K562 (cell line): ENCODE data around the gene AAMP. TPM values are rescaled to one million over a fixed set of nuclear protein-coding genes. Genes with fewer than 3 reads are reported as not detected.

Experiments
- BRF1 ChIP-seq: IDR thresholded peaks from 3 replicates; pipeline ENCODE4 v1.6.1; 2011; ENCODE audit warnings: borderline replicate concordance, mild to moderate bottlenecking; ENCODE audit not compliant: insufficient read length; ENCODE audit errors: extremely low read depth
- DMBX1 ChIP-seq: fragments of 250-450 bp; sonication (Bioruptor Pico); IDR thresholded peaks from 2 replicates; pipeline ENCODE4 v1.8.0; 2022; ENCODE audit warnings: inconsistent platforms, mild to moderate bottlenecking, moderate library complexity, borderline replicate concordance
- FOXK2 ChIP-seq, 2 experiments: fragments of 450-650 bp; IDR thresholded peaks in 1 of 2; conservative IDR thresholded peaks in 1 of 2; 2 replicates each; pipeline ENCODE4 v1.6.1; 2016; ENCODE audit warnings: low read depth in 2 of 2, mild to moderate bottlenecking in 1 of 2
- HCFC1 ChIP-seq: IDR thresholded peaks from 2 replicates; pipeline ENCODE4 v1.6.1; 2012; ENCODE audit warnings: low read depth, low read length, improper control_type of control experiment
- RAD51 ChIP-seq: fragments of 450-650 bp; IDR thresholded peaks from 2 replicates; pipeline ENCODE4 v1.7.1; 2016; ENCODE audit warnings: low read depth, mild to moderate bottlenecking, borderline replicate concordance
- REST ChIP-seq, 2 experiments: fragments of 450-650 bp; formaldehyde crosslinking in 1 of 2; IDR thresholded peaks; 2 replicates each; pipeline versions ENCODE4 v1.4.0 to v1.6.1; 2014 to 2020; ENCODE audit warnings: mild to moderate bottlenecking in 2 of 2, borderline replicate concordance in 1 of 2, low read depth in 1 of 2
- SRF ChIP-seq, 2 experiments: fragments of 250-450, 450-650 bp in 1 of 2; sonication (Bioruptor Pico) in 1 of 2; sonication (generic) in 1 of 2; formaldehyde crosslinking; IDR thresholded peaks; 2 replicates each; pipeline versions ENCODE4 v1.5.0 to v1.5.1; 2020 to 2022; ENCODE audit warnings: mild to moderate bottlenecking in 1 of 2, missing genetic modification reagents in 1 of 2
- TCF3 ChIP-seq: sonication (generic); formaldehyde crosslinking; IDR thresholded peaks from 2 replicates; pipeline ENCODE4 v1.4.0; 2020; ENCODE audit warnings: mild to moderate bottlenecking, missing genetic modification reagents
- U2AF1 ChIP-seq: fragments of 200-400 bp; formaldehyde crosslinking; optimal IDR thresholded peaks from 2 replicates; pipeline ENCODE3; 2017; ENCODE audit warnings: mild to moderate bottlenecking, low read depth, low read length, moderate library complexity
- XRCC5 ChIP-seq: fragments of 200-400 bp; formaldehyde crosslinking; IDR thresholded peaks from 2 replicates; pipeline ENCODE4 v1.6.1; 2017; ENCODE audit warnings: low read depth, mild to moderate bottlenecking, low read length
- YBX1 ChIP-seq: fragments of 450-650 bp; IDR thresholded peaks from 2 replicates; pipeline ENCODE4 v1.7.1; 2016; ENCODE audit warnings: mild to moderate bottlenecking
- ZNF143 ChIP-seq: sonication (generic); formaldehyde crosslinking; IDR thresholded peaks from 2 replicates; pipeline ENCODE4 v1.9.0; 2022; ENCODE audit warnings: mild to moderate bottlenecking, missing genetic modification reagents
- ZNF175 ChIP-seq: fragments of 200-800 bp; sonication (Bioruptor generic); IDR thresholded peaks from 2 replicates; pipeline ENCODE4 v1.6.1; 2016; ENCODE audit warnings: low read depth, mild to moderate bottlenecking, missing genetic modification characterization, missing compliant biosample characterization
- ZNF280A ChIP-seq: fragments of 450-650 bp; IDR thresholded peaks from 2 replicates; pipeline ENCODE4 v1.6.1; 2018; ENCODE audit warnings: mild to moderate bottlenecking, low read depth; ENCODE audit not compliant: partially characterized antibody
- ZNF561 ChIP-seq: fragments of 450-650 bp; formaldehyde crosslinking; conservative IDR thresholded peaks from 2 replicates; pipeline ENCODE4 v1.4.0; 2020; ENCODE audit warnings: mild to moderate bottlenecking, moderate library complexity
- ZSCAN32 ChIP-seq: fragments of 450-650 bp; formaldehyde crosslinking; IDR thresholded peaks from 2 replicates; pipeline ENCODE4 v1.4.0; 2020; ENCODE audit warnings: mild to moderate bottlenecking, moderate library complexity
- polyA plus RNA-seq, 8 experiments: library from polyadenylated mRNA; depleted of rRNA in 4 of 8; stranded (reverse) in 5 of 8; unstranded in 3 of 8; fragments of >200 nt; fragmentation: Nextera tagmentation in 2 of 8; fragmentation: Illumina TruSeq in 1 of 8; extraction: Ambion mirVana in 2 of 8; extraction: Trizol in 1 of 8; gene quantifications; 2 replicates each; pipeline versions ENCODE4 v1.2.1 to v1.2.3, GENCODE V29; 2011 to 2014; ENCODE audit warnings: inconsistent platforms in 1 of 8, missing spikeins in 1 of 8
- total RNA-seq, 7 experiments: library from RNA; depleted of rRNA in 6 of 7; stranded (reverse); fragments of >200 nt in 6 of 7; fragmentation: Illumina TruSeq in 2 of 7; extraction: Trizol in 2 of 7; gene quantifications; 2 replicates each; pipeline versions ENCODE4 v1.2.1 to v1.2.3, GENCODE V29; 2011 to 2021; ENCODE audit warnings: low replicate concordance in 1 of 7

Gene AAMP
- total and polyA plus RNA-seq, 9 of the 15 experiments (the other 6 are each of a cell fraction or from before 2014, with no cell fraction given), result 5.7 to 197 (median 94.1) TPM

GRCh38 chr2:218269900-218270720 is at the start of gene AAMP, which contains the start of gene PNKD (continued):
- TF ChIP-seq REST (IDR thresholded peaks at IDR 0.05; ENCODE audit: borderline replicate concordance) (no peak), REST (CRISPR knock-in tag; IDR thresholded peaks at IDR 0.05; ENCODE audit: low read depth) (no peak), ZNF561 (CRISPR knock-in tag) (no peak), U2AF1 (no peak), ZNF143 (CRISPR knock-in tag) (peak; percentile 97), ZNF175 (CRISPR knock-in tag) (peak; percentile 87; the same call in 1 of the 2 replicates), ZSCAN32 (CRISPR knock-in tag) (no peak), BRF1 (no peak), ZNF280A (no peak), RAD51 (peak; percentile 25; the same call in 1 of the 2 replicates), YBX1 (no peak), SRF (CRISPR knock-in tag; IDR thresholded peaks at IDR 0.05) (peak in 1 of 2 experiments; percentile 51; a peak in 1 of 4 replicates), HCFC1 (peak; percentile 98), XRCC5 (no peak; the same call in 1 of the 2 replicates), TCF3 (CRISPR knock-in tag) (no peak), DMBX1 (peak; percentile 71; the same call in 1 of the 2 replicates), FOXK2 (conservative IDR thresholded peaks at IDR 0.05 in 1 of 2, IDR thresholded peaks at IDR 0.05 in 1 of 2; ENCODE audit: low read depth in 2 of 2) (peak; percentile 97 to 98)
